ENCODE data around the gene ANXA11. TPM values are rescaled to one million over a fixed set of nuclear protein-coding genes. Genes with fewer than 3 reads are reported as not detected.

ANXA11 gene
- total RNA-seq, 4 donors from 2014 or later = 134 to 247 (median 219) TPM

DNA sequence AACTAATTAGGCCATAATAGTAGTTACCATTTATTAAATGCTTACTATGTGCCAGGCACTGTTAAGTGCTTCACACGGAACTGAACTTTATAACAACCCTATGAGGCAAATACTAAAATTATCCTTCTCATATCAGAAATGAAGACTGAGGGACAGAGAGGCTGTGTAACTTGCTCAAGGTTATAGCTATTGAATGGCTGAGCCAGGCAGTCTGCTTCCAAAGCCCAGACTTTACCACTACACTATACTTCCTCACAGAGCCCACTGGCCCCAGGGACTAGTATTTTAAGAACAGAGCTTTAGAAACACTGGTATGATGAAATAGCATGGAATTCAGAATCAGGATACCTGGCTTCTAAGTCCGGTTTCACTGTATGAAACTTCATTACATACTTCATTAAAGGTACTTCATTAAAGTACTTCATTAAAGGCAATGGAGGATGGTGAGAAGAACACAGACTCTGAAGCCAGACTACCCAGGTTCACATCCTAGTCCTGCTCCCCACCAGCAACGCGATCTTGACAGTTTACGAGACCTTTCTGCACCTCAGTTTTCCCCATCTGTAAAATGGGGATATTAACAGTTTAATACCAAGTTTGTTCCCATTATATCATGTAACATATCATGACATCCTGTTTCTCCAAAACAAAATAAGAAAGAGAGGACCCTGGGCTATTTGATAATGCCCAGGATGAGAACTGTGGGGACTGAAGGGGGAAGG, 19.6 kb downstream of the ANXA11 start:
- in situ Hi-C loops (cut with MboI; ENCODE audit: low pct_ligation_motif_present in 1 of 4, low pct_unique_long_range_greater_than_20kb in 1 of 4, low sequenced_read_pairs in 3 of 4) (no loop called here), intact Hi-C loops (cut with DNase I; ENCODE audit: low total_unique reads) (loop anchor here (5.0 kb wide), 1 partner anchor 1133 kb away; no protein-coding TSS in a partner anchor)
- Histone ChIP-seq H3K4me1 (peaks cover 43 to 62% (median 51%) of the 10 kb centered on the region in 4 donors), H3K36me3 (peaks cover 0 to 3% (median 0%) of the 10 kb centered on the region in 4 donors), H3K9me3 (no peaks in the 10 kb centered on the region), H3K27me3 (no peaks in the 10 kb centered on the region), H3K27ac (peak overlapping the region in 3 of 4 donors; percentile 80 to 87 (median 82)), H3K4me3 (no peak overlapping the region)
- 72 to 83% methylated on average over 3 to 5 of the region's 5 CpGs for WGBS, 2 donors (ENCODE audit: low coverage in 1 of 2)
- TF ChIP-seq EP300 (IDR thresholded peaks at IDR 0.05; ENCODE audit: low read depth) (no peak), POLR2A (IDR thresholded peaks at IDR 0.05) (no peak), POLR2AphosphoS5 (IDR thresholded peaks at IDR 0.05) (no peak)
- TF ChIP-seq, protein P1, sequence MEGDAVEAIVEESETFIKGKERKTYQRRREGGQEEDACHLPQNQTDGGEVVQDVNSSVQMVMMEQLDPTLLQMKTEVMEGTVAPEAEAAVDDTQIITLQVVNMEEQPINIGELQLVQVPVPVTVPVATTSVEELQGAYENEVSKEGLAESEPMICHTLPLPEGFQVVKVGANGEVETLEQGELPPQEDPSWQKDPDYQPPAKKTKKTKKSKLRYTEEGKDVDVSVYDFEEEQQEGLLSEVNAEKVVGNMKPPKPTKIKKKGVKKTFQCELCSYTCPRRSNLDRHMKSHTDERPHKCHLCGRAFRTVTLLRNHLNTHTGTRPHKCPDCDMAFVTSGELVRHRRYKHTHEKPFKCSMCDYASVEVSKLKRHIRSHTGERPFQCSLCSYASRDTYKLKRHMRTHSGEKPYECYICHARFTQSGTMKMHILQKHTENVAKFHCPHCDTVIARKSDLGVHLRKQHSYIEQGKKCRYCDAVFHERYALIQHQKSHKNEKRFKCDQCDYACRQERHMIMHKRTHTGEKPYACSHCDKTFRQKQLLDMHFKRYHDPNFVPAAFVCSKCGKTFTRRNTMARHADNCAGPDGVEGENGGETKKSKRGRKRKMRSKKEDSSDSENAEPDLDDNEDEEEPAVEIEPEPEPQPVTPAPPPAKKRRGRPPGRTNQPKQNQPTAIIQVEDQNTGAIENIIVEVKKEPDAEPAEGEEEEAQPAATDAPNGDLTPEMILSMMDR (IDR thresholded peaks at IDR 0.05) = no peak
- DNase-seq = no peak

GRCh38 chr10:80184291-80184690, 21.0 kb downstream of the ANXA11 start:
- Histone ChIP-seq H3K4me1 (peaks cover 31 to 48% (median 43%) of the 10 kb centered on the region in 4 donors), H3K4me3 (no peak overlapping the region), H3K9me3 (no peaks in the 10 kb centered on the region), H3K27me3 (no peaks in the 10 kb centered on the region), H3K36me3 (peaks cover 0 to 3% (median 0%) of the 10 kb centered on the region in 4 donors), H3K27ac (no peak overlapping the region)
- WGBS, 2 donors (ENCODE audit: low coverage in 1 of 2) = 63 to 65% methylated on average over 2 to 4 of the region's 4 CpGs
- DNase-seq = no peak
- TF ChIP-seq POLR2A (IDR thresholded peaks at IDR 0.05) = no peak
- TF ChIP-seq, protein P1 (IDR thresholded peaks at IDR 0.05) = no peak
- no peak for TF ChIP-seq POLR2AphosphoS5 (IDR thresholded peaks at IDR 0.05)
- no peak for TF ChIP-seq EP300 (IDR thresholded peaks at IDR 0.05; ENCODE audit: low read depth)
- intact Hi-C loops (cut with DNase I; ENCODE audit: low total_unique reads) = no loop called here
- in situ Hi-C loops (cut with MboI; ENCODE audit: low pct_ligation_motif_present in 1 of 4, low pct_unique_long_range_greater_than_20kb in 1 of 4, low sequenced_read_pairs in 3 of 4) = no loop called here

GRCh38 chr10:80183436-80183835, 21.9 kb downstream of the ANXA11 start:
- 96% methylated on average over 4 of the region's 4 CpGs; no CpG with 5 or more reads in 1 of the 2 donors for WGBS, 2 donors (ENCODE audit: low coverage in 1 of 2)
- in situ Hi-C loops (cut with MboI; ENCODE audit: low pct_ligation_motif_present in 1 of 4, low pct_unique_long_range_greater_than_20kb in 1 of 4, low sequenced_read_pairs in 3 of 4) = no loop called here
- no peak overlapping the region for H3K27ac ChIP-seq
- peaks cover 22 to 42% (median 35%) of the 10 kb centered on the region in 4 donors for H3K4me1 ChIP-seq
- no peak for DNase-seq
- peaks cover 0 to 3% (median 0%) of the 10 kb centered on the region in 4 donors for H3K36me3 ChIP-seq
- TF ChIP-seq EP300 (IDR thresholded peaks at IDR 0.05; ENCODE audit: low read depth) = no peak
- TF ChIP-seq POLR2AphosphoS5 (IDR thresholded peaks at IDR 0.05) = no peak
- TF ChIP-seq, protein P1 (IDR thresholded peaks at IDR 0.05) = no peak
- no peak for TF ChIP-seq POLR2A (IDR thresholded peaks at IDR 0.05)
- no peak overlapping the region for H3K4me3 ChIP-seq
- intact Hi-C loops (cut with DNase I; ENCODE audit: low total_unique reads) = no loop called here
- H3K9me3 ChIP-seq = no peaks in the 10 kb centered on the region
- no peaks in the 10 kb centered on the region for H3K27me3 ChIP-seq

DNA sequence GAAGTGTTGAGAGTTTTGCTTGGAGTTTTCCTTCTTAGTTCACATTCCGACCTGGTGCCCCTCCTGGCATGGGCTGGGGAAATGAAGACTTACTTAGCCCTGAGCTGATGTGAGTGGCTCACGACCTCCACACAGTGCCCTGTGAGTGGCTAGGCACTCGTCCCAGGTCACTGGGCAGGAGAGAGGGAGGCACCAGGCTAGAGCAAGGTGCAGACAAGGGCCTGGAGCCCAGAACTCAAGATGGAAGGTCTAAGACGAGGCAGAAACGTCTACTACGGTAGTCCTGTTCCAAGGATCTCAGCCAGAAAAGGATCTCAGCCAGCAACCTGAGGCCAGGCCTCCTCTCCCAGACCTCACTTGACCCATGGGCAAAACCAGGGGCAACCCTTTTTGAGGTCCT, 22.4 kb downstream of the ANXA11 start:
- DNase-seq = no peak
- Histone ChIP-seq H3K4me3 (no peak overlapping the region), H3K4me1 (peaks cover 22 to 42% (median 30%) of the 10 kb centered on the region in 4 donors), H3K36me3 (peaks cover 0 to 3% (median 0%) of the 10 kb centered on the region in 4 donors), H3K9me3 (no peaks in the 10 kb centered on the region), H3K27ac (no peak overlapping the region), H3K27me3 (no peaks in the 10 kb centered on the region)
- in situ Hi-C loops (cut with MboI; ENCODE audit: low pct_ligation_motif_present in 1 of 4, low pct_unique_long_range_greater_than_20kb in 1 of 4, low sequenced_read_pairs in 3 of 4) = no loop called here
- 90% methylated on average over 6 of the region's 6 CpGs; no CpG with 5 or more reads in 1 of the 2 donors for WGBS, 2 donors (ENCODE audit: low coverage in 1 of 2)
- TF ChIP-seq EP300 (IDR thresholded peaks at IDR 0.05; ENCODE audit: low read depth) = no peak
- no peak for TF ChIP-seq POLR2A (IDR thresholded peaks at IDR 0.05)
- TF ChIP-seq, protein P1 (IDR thresholded peaks at IDR 0.05) = no peak
- intact Hi-C loops (cut with DNase I; ENCODE audit: low total_unique reads) = no loop called here
